Inflammatory macrophage (primary cell): ENCODE measurements around the gene TRAF3.
"Not testable (repeated sequence)": the region's sequence is repeated elsewhere in the genome, so short reads cannot be mapped to it uniquely, and the experiment has no call there.

Experiments used
- DNase-seq, 2 donors: peaks; one replicate each; pipeline ENCODE4 v3.0.0-alpha.2; 2020 to 2022

The TRAF3 gene

DNA sequence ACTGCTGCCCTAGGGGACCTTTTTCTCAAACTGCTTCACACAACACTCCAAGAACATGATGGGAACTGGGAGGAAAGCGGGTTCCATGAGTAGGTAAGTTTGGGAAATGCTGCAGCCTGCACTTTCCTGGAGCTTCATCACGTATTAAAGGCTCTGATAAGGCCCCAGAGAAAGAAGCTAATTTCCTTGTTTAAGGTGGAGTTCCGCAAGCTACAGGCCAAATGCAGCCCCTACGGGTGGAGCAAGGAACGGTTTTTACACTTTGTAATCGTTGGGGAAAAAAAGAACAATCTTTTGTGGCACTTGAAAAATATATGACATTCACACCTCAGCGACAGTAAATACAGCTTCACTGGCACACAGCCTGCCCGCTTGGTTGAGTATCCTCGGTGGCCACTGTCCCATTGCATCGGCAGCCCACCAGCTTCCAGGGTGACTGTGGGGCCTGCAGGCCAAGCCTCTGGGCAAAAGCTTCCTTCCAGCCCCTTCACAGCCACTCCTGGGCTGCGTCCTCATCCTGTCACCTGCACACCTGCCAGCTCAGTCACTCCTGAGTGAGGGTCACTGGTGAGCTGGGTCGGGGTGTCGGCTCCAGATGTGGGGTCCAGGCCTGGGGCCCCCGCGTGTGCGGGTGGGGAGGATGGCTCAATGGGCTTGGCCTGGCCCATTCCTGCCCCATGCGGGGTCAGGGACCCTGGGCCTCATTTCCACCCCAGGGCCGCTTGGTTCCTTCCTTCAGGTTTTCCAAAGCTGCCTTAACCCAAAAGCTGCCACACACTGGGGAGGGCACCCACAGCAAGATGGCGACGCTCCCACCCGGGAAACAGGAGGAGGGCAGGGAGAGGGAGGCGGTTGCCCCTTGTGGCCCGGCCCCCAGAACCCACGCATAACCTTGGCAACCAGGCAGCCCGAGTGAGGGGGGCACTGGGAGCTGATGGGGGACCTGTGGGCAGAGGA lies 147.7 kb downstream of the TRAF3 start:
- DNase-seq, result no peak

DNA sequence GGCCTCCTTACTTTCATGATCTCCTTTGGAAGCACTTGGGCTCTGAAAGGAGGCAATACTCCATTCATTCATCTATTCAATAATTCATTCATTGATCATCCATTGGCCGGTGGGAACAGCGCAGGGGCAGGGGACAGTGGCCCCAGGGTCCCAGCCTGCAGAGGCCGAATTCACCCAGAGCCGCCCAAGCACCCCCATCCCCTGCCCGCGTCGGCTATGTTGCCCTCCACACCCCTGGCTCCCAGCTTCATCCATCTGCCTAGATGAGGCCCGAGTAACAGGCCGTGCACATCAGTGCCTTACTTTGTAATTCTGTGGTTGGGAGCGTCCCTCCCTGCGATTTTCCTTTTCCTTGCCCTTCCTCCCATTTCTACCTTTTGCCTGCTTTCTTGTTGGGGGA lies 148.4 kb downstream of the TRAF3 start:
- DNase-seq, result no peak

DNA sequence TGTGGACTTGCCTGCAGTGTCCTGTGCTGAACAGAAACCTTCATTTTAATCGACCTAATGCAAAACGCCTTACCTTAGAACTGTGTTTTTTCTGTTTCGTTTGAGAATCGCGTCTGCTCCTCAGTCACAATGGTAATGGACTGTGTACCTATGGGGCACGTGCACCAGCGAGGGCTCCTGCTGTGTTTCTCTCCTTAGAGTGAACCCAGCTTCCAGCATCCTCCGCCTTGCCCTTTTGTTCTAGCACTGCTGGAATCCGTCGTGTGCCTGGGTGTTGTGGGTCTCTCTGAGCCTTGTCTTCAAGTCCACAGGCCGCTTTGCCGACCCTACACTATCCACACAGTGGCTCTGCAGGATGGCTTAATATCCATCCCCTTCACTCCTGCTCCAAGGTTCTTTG lies 148.9 kb downstream of the TRAF3 start:
- no peak for DNase-seq

DNA sequence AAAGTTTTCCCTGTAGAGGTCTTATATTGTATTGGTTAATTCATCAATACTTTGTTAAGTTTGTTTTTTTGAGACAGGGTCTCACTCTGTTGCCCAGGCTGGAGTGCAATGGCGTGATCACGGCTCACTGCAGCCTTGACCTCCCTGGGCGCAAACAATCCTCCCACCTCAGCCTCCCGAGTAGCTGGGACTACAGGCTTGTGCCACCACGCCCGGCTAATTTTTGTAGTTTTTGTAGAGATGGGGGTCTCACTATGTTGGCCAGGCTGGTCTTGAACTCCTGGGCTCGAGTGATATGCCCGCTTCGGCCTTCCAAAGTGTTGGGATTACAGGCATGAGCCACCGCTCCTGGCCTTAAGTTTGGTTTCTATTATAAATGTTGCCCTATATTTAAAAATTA lies 149.6 kb downstream of the TRAF3 start:
- not testable (repeated sequence) for DNase-seq

DNA sequence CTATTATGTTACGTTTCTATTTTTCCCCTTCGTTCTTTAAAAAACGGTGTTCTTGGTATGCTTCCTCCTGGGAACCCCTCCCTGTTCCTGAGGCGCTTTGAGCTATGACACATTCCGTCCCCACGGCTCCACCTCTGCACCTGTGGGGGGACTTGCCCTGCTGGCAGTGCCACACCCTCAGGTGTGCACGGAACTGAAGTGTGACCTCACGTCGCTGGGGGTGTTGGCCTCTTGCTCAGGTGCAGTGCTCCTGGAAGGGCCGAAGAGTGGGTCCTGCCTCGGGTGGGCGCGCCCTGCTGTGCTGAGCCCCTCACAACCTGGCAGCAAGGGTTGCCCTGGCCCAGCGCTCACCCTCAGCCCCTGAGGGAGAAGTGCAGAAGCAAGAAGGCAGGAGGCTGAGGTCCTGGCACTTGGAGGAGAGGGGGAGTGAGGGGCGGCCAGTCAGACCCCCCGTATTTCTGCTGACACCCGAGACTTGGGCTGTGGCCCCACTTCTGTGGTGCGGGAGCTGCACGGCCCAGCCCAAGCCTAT lies 150.2 kb downstream of the TRAF3 start:
- DNase-seq, result no peak

DNA sequence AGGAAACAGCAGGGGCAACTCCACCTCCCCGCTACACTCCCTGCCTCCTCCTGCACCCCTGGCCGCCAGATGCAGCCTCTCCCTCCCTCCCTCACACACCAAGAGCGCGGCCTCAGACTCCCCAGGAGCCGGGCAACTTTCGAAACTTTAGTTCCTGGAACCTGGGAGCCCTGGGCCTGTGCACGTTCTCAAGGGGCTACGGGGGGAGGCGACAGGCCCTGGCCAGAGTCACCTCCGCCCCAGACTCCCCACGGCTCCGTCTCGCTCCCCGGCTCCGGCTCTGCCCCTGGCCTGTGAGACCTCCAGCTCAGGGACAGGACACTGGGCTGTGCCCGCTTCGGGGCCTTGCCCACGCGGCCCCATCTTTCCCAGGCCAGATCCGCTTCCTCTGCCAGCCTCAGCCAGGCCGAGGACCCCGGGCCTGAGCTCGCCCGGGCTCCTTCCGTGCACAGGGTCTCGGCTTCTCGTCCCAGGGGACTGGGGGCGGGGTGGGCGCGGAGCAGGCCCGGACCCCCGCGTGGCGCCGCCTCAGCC lies 150.7 kb downstream of the TRAF3 start:
- no peak for DNase-seq

DNA sequence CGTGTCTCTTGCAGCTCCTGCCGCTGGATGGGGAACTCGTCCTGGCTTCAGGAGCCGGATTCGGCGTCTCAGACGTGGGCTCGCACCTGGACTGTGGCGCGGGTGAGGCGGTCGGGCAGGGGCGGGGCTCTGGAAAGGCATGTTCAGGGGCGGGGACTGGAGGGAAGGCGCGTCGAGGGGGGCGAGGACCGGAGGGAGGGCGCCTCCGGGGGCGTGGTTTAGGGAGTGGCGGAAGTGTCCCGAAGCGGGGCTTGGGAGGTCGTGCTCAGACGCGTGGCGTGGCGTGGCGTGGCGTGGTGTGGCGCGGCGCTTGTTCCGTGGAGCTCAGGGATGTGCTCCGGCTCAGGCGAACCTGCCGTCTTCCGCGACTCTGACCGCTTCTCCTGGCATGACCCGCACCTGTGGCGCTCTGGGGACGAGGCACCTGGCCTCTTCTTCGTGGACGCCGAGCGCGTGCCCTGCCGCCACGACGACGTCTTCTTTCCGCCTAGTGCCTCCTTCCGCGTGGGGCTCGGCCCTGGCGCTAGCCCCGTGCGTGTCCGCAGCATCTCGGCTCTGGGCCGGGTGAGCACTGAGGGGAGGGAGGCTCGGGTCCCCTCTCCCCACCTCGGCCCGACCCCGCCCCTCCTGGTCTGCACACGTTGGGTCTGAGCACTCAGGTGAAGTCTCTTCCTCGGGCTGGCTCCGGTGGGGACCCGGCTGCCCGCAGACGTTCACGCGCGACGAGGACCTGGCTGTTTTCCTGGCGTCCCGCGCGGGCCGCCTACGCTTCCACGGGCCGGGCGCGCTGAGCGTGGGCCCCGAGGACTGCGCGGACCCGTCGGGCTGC lies 151.4 kb downstream of the TRAF3 start:
- no peak for DNase-seq

DNA sequence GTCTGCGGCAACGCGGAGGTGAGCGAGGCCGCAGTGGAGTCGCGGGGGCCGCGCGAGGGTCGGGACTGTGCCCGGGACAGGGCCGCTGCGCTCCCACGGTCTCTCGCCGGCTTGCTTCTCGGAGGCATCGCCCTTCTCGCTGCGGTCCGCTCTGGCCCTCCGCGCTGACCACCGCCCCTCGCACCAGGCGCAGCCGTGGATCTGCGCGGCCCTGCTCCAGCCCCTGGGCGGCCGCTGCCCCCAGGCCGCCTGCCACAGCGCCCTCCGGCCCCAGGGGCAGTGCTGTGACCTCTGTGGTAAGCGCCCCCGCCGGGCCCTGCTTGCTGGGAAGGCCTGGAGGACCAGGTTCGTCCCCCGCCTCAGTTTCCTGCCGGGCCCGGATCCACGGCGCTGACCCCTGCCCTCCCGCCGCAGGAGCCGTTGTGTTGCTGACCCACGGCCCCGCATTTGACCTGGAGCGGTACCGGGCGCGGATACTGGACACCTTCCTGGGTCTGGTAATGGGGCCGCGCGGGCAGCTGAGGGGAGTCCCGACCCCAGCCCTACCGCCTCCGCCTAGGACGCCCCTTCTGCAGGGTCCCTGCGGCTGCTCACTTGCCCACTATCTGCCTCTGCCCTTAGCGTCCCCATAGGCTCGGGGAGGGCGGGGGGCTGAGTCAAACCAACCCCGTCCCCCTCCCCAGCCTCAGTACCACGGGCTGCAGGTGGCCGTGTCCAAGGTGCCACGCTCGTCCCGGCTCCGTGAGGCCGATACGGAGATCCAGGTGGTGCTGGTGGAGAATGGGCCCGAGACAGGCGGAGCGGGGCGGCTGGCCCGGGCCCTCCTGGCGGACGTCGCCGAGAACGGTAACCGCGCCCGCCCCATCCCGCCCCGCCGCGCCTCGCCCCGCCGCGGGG lies 152.2 kb downstream of the TRAF3 start:
- no peak for DNase-seq

DNA sequence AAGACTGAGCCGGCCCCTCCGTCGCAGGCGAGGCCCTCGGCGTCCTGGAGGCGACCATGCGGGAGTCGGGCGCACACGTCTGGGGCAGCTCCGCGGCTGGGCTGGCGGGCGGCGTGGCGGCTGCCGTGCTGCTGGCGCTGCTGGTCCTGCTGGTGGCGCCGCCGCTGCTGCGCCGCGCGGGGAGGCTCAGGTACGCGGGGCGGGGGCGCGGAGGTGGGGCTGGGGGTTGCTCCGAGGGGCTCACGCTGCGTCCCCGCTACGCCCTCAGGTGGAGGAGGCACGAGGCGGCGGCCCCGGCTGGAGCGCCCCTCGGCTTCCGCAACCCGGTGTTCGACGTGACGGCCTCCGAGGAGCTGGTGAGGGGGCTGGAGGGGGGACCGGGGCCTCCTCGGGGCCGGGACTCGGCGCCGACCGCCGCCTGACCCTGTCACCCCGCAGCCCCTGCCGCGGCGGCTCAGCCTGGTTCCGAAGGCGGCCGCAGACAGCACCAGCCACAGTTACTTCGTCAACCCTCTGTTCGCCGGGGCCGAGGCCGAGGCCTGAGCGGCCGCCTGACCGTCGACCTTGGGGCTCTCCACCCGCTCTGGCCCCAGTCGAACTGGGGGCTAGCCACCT lies 153.0 kb downstream of the TRAF3 start:
- DNase-seq, result no peak

DNA sequence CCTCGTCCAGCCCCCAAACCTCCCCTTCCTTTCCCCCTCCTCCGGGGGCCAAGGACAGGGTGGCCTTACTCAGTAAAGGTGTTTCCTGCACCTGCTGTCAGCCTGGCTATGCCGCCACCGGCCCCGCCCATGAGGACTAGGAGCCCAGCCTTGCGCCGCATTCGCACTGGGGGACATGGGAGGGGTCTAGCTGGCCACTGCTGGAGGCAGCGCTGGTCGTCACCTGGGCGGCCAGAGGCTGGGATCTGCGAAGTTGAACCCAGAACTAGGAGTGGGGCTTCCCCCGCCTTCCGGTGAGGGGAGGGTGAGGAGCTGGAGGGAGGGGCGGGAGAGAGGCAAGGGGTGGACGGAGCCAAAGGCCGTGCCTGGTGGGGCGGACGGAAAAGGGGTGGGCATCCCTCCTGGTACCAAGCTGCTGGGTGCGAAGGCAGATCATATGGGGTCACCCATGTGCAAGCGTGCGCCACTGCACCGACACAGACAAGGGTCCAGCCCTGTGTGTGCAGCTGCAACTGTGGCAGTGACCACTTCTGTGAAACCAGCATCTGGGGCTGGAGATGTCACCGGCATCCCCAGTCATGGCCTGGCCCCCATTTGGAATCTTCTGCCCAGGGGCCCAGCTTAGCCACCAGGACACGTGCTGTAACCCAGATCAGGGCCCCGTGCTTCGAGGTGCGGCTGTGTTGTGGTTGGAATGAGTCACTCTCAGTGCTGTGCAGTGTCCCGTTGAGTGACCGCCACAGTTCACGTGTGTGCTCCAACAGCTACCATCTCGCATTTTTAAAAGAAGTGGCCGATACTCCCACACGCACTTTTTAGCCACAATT lies 153.7 kb downstream of the TRAF3 start:
- no peak for DNase-seq

DNA sequence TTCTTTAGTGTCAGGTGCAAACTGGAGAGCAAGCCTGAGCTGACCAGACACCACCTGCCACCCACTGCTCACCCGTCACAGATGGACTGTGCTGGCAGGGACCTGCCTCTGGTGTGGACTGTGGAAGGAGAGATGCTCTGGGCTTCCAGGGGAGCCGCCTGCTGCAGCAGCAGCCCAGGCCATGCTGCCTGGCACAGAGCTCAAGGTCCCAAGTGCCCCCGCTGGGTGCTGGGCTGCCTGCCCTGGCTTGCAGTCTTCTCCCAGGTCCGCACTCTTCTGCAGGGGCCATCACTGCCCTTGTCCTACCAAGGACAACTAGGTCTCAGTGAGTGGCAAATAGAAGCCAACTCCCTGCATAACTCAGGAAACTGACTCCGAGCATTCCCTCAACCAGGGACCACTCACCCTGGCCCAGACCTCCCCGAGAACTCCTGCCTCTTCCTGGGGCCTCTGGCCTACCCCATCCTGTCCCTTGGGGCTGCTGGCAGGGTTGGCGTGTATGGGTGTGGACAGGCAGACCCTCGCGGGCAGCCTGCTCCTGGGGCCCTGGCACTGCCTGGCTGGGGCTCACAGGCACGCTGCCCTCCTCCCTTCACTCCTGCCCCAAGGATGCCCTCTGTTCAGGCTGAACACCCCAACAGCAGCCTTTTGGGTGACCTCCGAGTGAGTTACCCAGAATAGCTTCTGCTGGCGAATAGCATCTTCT lies 154.5 kb downstream of the TRAF3 start:
- DNase-seq, result no peak

DNA sequence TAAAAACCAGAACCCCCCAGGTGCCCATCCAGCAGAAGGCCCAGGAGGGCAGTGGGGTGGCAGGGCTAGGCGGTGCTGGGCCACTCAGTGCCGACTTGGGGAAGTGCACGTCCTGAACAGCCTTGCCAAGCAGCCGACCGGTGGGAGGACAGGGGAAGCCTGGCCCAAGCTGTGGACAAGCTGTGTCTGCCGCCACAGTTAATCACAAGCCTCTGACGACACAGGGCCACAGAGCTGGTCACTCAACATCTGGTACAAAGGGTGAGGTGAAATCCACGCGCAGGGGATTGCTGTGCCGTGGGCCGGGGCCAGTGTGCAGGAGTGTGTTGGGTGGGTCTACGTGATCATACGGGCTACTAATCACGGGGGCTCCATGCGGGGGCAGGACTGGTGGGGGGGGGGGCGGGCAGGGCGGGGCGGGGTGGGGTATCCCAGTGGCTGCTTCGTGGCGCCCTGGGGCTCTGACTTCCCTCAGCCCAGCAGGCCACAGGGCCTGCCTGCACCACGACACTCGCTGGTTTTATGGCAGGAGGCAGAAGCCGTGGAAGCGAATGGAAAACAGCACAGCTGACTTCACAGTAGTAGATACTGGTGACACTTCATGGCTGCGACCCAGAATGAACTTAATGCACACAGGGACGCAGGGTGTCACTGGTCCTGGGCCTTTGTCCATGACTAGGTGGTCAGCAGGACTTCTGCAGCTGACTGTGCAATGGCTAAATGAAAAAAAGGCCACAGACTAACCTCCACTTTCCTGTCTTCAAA lies 155.4 kb downstream of the TRAF3 start:
- DNase-seq, result no peak

DNA sequence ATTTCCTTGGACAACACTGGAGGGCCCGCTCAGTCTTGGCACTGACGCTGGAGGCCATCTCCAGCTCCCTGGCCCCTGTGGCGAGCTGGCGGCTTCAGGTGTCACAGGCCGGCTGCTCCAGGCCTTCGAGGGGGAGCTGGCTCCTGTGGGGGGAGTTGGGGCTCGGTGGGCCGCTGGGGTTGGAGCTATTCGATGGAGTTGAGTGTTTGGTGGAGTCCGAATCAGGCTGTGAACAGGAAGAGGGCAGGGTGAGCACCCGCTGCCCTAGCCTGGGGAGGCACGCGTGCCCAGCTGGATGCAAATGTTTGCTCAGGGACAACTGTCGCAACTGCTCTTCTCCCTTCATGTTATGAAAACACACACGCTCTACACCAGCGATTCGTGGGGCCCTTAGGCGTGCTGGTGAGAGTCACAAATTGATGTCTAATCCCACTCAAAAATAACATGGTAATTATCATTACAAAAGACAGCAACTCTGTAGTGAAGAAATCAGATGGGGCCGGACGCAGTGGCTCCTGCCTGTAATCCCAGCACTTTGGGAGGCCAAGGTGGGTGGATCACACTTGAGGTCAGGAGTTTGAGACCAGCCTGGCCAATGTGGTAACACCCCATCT lies 156.5 kb downstream of the TRAF3 start:
- DNase-seq, result no peak

DNA sequence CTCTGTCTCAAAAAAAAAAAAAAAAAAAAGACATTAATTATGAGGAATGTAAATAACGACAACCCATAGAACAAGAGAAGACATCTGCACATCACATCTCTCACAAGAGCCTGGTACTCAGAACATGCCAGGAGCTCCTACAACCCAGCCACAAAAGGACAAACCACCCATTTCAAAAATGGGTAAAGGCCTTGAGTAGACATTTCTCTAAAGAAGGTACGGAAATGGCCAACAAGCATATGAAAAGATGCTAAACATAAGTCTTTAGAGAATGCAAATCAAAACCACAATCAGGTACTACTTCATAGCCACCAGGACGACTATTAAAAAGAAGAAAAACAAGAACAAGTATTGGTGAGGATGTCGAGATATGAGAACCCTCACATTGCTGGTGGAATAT lies 158.5 kb downstream of the TRAF3 start:
- DNase-seq, result no peak

DNA sequence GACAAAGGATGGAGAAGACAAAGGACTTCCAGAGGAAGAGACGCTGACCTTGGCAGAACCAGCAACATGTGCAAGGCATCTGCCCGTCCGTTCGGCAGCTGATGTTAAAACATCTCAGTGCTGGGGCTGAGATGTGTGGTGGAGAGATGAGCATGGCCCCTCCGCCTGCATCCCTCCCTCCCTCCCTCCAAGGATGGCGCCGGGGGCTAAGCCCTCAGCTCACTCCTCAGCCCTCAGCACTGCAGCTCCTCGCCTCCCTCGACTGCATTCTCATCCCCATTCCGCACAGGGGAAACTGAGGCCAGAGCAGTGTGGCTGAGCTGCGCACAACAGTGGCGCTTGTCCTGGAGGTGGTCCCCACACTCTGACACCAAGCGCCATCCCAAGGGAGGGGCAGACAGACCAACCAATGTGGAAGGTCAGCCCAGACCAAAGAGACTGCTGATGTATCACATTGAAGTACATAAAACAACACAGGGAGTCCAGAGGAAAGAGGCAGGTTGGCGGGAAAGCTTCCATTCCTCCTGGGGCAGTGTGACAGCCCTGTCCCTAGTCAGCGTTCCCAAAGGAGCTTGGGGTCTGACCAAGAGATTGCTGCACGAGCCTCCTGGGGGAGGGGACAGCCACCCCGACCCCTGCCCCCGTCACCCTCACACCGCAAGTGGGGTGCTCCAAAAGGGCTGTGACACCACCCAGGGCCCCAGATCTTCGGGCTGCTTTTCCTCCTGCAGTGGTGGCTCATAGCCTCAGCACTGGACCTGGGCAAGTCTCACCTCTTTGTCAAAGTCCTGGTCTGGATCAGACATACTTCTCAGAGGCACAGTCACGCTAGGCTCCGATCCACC lies 160.3 kb downstream of the TRAF3 start:
- DNase-seq, result no peak

DNA sequence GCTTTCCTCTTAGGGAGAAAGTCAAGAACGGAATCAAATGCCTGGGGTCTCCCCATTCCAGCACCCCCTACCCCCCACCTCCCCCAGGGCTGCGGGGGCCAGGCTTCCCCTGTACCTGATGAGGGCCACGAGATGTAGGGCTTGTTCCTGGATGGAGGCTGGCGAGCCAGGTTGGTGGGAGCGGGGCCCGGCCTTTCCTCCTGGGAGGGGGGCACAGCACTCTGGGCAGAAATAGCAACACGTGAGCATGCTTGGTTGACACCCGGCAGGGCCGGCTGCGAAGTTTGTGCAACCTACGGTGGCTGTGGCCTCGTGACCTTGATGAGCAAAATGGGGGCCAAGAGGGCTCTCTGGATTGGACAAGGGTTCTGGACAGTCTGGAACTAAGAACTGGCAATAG lies 160.9 kb downstream of the TRAF3 start:
- DNase-seq, result no peak

DNA sequence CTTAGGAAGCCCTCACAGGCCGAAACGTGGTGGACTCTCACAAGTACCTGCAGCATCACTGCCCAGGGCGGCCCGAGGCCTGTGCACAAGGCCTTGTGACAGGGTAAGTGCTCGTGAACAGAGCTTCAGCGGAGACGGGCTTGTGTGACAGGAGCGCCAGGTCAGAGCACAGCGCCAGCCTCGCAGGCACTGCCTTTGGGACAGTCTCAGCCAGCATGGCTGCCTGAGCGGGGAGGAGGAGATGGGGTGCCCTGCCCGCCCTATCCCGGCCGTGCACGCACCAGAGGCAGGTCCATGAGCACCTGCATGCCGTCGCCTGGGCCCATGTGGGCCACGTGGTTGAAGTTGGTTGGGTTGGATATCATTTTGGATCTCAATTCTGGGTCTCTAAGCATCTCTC lies 162.1 kb downstream of the TRAF3 start:
- no peak for DNase-seq
